A549 (cell line): Measurements from ENCODE around the gene ADAMTS15.

Experiments used
- CHD4 ChIP-seq: fragments of 200-600 bp; sonication (generic); IDR thresholded peaks from 2 replicates; pipeline ENCODE4 v1.6.1; 2016; ENCODE audit warnings: antibody characterized with exemption, mild to moderate bottlenecking, borderline replicate concordance
- POLR2A ChIP-seq: IDR thresholded peaks from 2 replicates; pipeline ENCODE4 v1.6.1; 2012; ENCODE audit warnings: mild to moderate bottlenecking, low read length
- RAD21 ChIP-seq, 2 experiments: fragments of >200 bp in 1 of 2; sonication (Bioruptor Twin) in 1 of 2; formaldehyde crosslinking in 1 of 2; IDR thresholded peaks in 1 of 2; conservative IDR thresholded peaks in 1 of 2; 2 replicates in 1 of 2; 3 replicates in 1 of 2; pipeline ENCODE4 v1.6.1; 2012 to 2018; ENCODE audit warnings: inconsistent platforms in 1 of 2
- TF ChIP-seq, protein P1 (sequence below): fragments of >200 bp; sonication (Bioruptor Twin); formaldehyde crosslinking; IDR thresholded peaks from 3 replicates; pipeline ENCODE4 v1.5.1; 2016

DNA sequence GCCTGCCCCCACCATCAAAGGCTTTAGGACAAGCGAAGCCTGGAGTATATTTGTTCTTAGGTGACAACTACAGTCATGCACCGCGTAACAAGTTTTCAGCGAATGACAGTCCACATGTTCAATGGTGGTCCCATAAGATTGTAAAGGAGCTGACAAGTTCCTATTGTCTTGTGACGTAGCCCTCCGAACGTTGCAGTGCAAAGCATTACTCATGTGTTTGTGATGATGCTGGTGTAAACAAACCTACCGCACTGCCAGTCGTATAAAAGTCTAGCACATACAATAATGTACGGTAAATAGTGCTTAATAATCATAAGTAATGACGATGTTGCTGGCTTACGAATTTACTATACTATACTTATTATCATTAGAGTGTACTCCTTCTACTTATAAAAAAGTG lies 41.3 kb downstream of the ADAMTS15 start:
- TF ChIP-seq CHD4 (no peak), RAD21 (conservative IDR thresholded peaks at IDR 0.05 in 1 of 2, IDR thresholded peaks at IDR 0.05 in 1 of 2) (no peak), POLR2A (no peak)
- TF ChIP-seq, protein P1, sequence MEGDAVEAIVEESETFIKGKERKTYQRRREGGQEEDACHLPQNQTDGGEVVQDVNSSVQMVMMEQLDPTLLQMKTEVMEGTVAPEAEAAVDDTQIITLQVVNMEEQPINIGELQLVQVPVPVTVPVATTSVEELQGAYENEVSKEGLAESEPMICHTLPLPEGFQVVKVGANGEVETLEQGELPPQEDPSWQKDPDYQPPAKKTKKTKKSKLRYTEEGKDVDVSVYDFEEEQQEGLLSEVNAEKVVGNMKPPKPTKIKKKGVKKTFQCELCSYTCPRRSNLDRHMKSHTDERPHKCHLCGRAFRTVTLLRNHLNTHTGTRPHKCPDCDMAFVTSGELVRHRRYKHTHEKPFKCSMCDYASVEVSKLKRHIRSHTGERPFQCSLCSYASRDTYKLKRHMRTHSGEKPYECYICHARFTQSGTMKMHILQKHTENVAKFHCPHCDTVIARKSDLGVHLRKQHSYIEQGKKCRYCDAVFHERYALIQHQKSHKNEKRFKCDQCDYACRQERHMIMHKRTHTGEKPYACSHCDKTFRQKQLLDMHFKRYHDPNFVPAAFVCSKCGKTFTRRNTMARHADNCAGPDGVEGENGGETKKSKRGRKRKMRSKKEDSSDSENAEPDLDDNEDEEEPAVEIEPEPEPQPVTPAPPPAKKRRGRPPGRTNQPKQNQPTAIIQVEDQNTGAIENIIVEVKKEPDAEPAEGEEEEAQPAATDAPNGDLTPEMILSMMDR, result no peak
